GM23338 (cell line): Measurements from ENCODE around the gene RHOXF2. TPM values are rescaled to one million over a fixed set of nuclear protein-coding genes. Genes with fewer than 3 reads are reported as not detected.
"Not testable (repeated sequence)": the region's sequence is repeated elsewhere in the genome, so short reads cannot be mapped to it uniquely, and the experiment has no call there.

Source experiments
- ATAC-seq: fragments of 200-7000 bp; cut with Tn5 transposase; 3 replicates; pipeline ENCODE4 v1.9.1; 2020
- DNase-seq: peaks from one replicate; pipeline ENCODE4 v3.0.0-alpha.2; 2015; ENCODE audit warnings: low spot score
- H2AFZ ChIP-seq: fragments of 200-600 bp; sonication (generic); 2 replicates; pipeline ENCODE4 v1.8.0; 2016; ENCODE audit warnings: antibody characterized with exemption, mild to moderate bottlenecking, moderate library complexity
- H3F3A ChIP-seq: fragments of 200-600 bp; sonication (generic); replicated peaks from 2 replicates; pipeline ENCODE4 v1.8.0; 2017; ENCODE audit warnings: antibody characterized with exemption, mixed run types, low read depth
- H3K27ac ChIP-seq: fragments of 200-600 bp; sonication (generic); 2 replicates; pipeline ENCODE4 v1.6.1; 2016; ENCODE audit warnings: low read depth
- H3K27me3 ChIP-seq: fragments of 200-600 bp; sonication (generic); 2 replicates; pipeline ENCODE4 v1.8.0; 2016; ENCODE audit warnings: mild to moderate bottlenecking, mixed run types, moderate library complexity; ENCODE audit not compliant: insufficient read depth
- H3K36me3 ChIP-seq: fragments of 200-600 bp; sonication (generic); 2 replicates; pipeline ENCODE4 v1.8.0; 2016; ENCODE audit warnings: mild to moderate bottlenecking; ENCODE audit not compliant: insufficient read depth
- H3K4me1 ChIP-seq: fragments of 200-600 bp; sonication (generic); 2 replicates; pipeline ENCODE4 v1.8.0; 2016; ENCODE audit warnings: mild to moderate bottlenecking, moderate library complexity; ENCODE audit not compliant: insufficient read depth
- H3K4me2 ChIP-seq: fragments of 200-600 bp; sonication (generic); 2 replicates; pipeline ENCODE4 v1.7.1; 2017; ENCODE audit warnings: mixed run types
- H3K4me3 ChIP-seq: fragments of 200-600 bp; sonication (generic); 2 replicates; pipeline ENCODE4 v1.6.1; 2016; ENCODE audit warnings: mixed run types
- H3K79me2 ChIP-seq: fragments of 200-600 bp; sonication (generic); replicated peaks from 2 replicates; pipeline ENCODE4 v1.8.0; 2017; ENCODE audit warnings: mild to moderate bottlenecking; ENCODE audit not compliant: insufficient read depth
- H3K9me2 ChIP-seq: fragments of 200-600 bp; sonication (generic); 2 replicates; pipeline ENCODE4 v1.8.0; 2017; ENCODE audit not compliant: insufficient read depth
- H4K20me1 ChIP-seq: fragments of 200-600 bp; sonication (generic); replicated peaks from 2 replicates; pipeline ENCODE4 v1.8.0; 2017; ENCODE audit warnings: mild to moderate bottlenecking; ENCODE audit not compliant: insufficient read depth
- H3K27ac Mint-ChIP-seq: 2 replicates; pipeline ENCODE4 v1.8.0; 2020; ENCODE audit warnings: inconsistent platforms, mild to moderate bottlenecking, moderate library complexity, mixed read lengths
- H3K27me3 Mint-ChIP-seq: 3 replicates; pipeline ENCODE4 v1.8.0; 2022; ENCODE audit warnings: low read depth, mild to moderate bottlenecking, moderate library complexity, mixed read lengths, inconsistent platforms; ENCODE audit not compliant: insufficient read depth, poor library complexity
- H3K36me3 Mint-ChIP-seq: 3 replicates; pipeline ENCODE4 v1.8.0; 2021; ENCODE audit warnings: low read depth, mild to moderate bottlenecking, inconsistent platforms, moderate library complexity, mixed read lengths
- H3K4me1 Mint-ChIP-seq: 3 replicates; pipeline ENCODE4 v1.8.0; 2020; ENCODE audit warnings: mild to moderate bottlenecking, inconsistent platforms, mixed read lengths
- H3K4me3 Mint-ChIP-seq: 3 replicates; pipeline ENCODE4 v1.8.0; 2021; ENCODE audit warnings: moderate library complexity, mild to moderate bottlenecking, inconsistent platforms, mixed read lengths
- H3K9me3 Mint-ChIP-seq: 3 replicates; pipeline ENCODE4 v1.8.0; 2020; ENCODE audit warnings: moderate library complexity, mild to moderate bottlenecking, inconsistent platforms, mixed read lengths
- CTCF ChIP-seq, 2 experiments: fragments of 200-600 bp in 1 of 2; sonication (generic) in 1 of 2; conservative IDR thresholded peaks; 2 replicates each; pipeline versions ENCODE4 v1.5.1 to v1.6.1; 2016 to 2017; ENCODE audit warnings: antibody characterized with exemption in 2 of 2, low read depth in 2 of 2, mild to moderate bottlenecking in 2 of 2, moderate library complexity in 1 of 2
- EZH2phosphoT487 ChIP-seq: fragments of 200-600 bp; sonication (generic); IDR thresholded peaks from one replicate; pipeline ENCODE4 v1.8.1; 2018; ENCODE audit warnings: antibody characterized with exemption; ENCODE audit not compliant: unreplicated experiment
- NANOG ChIP-seq: IDR thresholded peaks from 2 replicates; pipeline ENCODE4 v1.6.1; 2016; ENCODE audit warnings: antibody characterized with exemption, borderline replicate concordance
- STAT1 ChIP-seq: IDR thresholded peaks from one replicate; pipeline ENCODE4 v1.6.1; 2016; ENCODE audit warnings: antibody characterized with exemption; ENCODE audit not compliant: unreplicated experiment
- ZNF114 ChIP-seq: fragments of 250-450 bp; sonication (Bioruptor Pico); IDR thresholded peaks from 2 replicates; pipeline ENCODE4 v1.5.0; 2020; ENCODE audit warnings: mild to moderate bottlenecking, moderate library complexity
- long read RNA-seq: library from polyadenylated mRNA; unstranded; transcript quantifications from one replicate; pipeline ENCODE4 v2.0.0, GENCODE V29; 2020; ENCODE audit not compliant: unreplicated experiment
- polyA plus RNA-seq: library from polyadenylated mRNA; unstranded; fragments of >200 nt; fragmentation: Nextera tagmentation; extraction: Ambion mirVana; gene quantifications from 2 replicates; pipeline ENCODE4 v1.2.1, GENCODE V29; 2016
- total RNA-seq: library from RNA; depleted of rRNA; stranded (reverse); fragments of >200 nt; shearing (Covaris generic); gene quantifications from 2 replicates; pipeline ENCODE4 v1.2.3, GENCODE V29; 2014; rRNA removed

Gene RHOXF2
- total RNA-seq (not detected in 2 replicates), polyA plus RNA-seq (0.27 and 0.66 TPM in 2 replicates)
- long read RNA-seq = 0 reads

- ATAC-seq, H3K27ac ChIP-seq, H3K9me3 Mint-ChIP-seq, H3K4me3 ChIP-seq, H3K4me1 ChIP-seq, H3K9me2 ChIP-seq, H3K36me3 Mint-ChIP-seq, H3K27me3 Mint-ChIP-seq, H3K36me3 ChIP-seq, H3K4me2 ChIP-seq, DNase-seq, H3K79me2 ChIP-seq, H3K27ac Mint-ChIP-seq, H3F3A ChIP-seq, H2AFZ ChIP-seq, H4K20me1 ChIP-seq, H3K4me3 Mint-ChIP-seq, H3K4me1 Mint-ChIP-seq, H3K27me3 ChIP-seq: not testable (repeated sequence)
Measured at GRCh38 chrX:120158313-120158712, at the start of gene RHOXF2. RHOXF2 (plus strand) TSS chrX:120158613; CDS start chrX:120158751, 138 bp downstream.

GRCh38 chrX:120109378-120109777 lies 49.0 kb upstream of the RHOXF2 start:
- H3K27ac ChIP-seq = no peak overlapping the region
- no peak overlapping the region for H2AFZ ChIP-seq
- H3K27ac Mint-ChIP-seq = no peak overlapping the region
- H3K27me3 Mint-ChIP-seq = peaks cover 3% of the 10 kb centered on the region
- H3F3A ChIP-seq = no peaks in the 10 kb centered on the region
- no peaks in the 10 kb centered on the region for H3K9me2 ChIP-seq
- H3K27me3 ChIP-seq = no peaks in the 10 kb centered on the region
- H3K4me3 Mint-ChIP-seq = no peak overlapping the region
- H3K4me1 ChIP-seq = no peaks in the 10 kb centered on the region
- H3K4me1 Mint-ChIP-seq = no peaks in the 10 kb centered on the region
- H3K4me3 ChIP-seq = no peak overlapping the region
- TF ChIP-seq ZNF114 (no peak), STAT1 (no peak), CTCF (conservative IDR thresholded peaks at IDR 0.05; ENCODE audit: low read depth in 2 of 2) (no peak), NANOG (no peak)
- H4K20me1 ChIP-seq = no peaks in the 10 kb centered on the region
- H3K36me3 ChIP-seq = no peaks in the 10 kb centered on the region
- peaks cover 4% of the 10 kb centered on the region; the same call in 1 of the 3 replicates for H3K9me3 Mint-ChIP-seq
- H3K36me3 Mint-ChIP-seq = no peaks in the 10 kb centered on the region
- ATAC-seq (no peak), DNase-seq (no peak)
- no peaks in the 10 kb centered on the region for H3K79me2 ChIP-seq
- no peak overlapping the region for H3K4me2 ChIP-seq

GRCh38 chrX:120111611-120112010 lies 46.8 kb upstream of the RHOXF2 start:
- H3K79me2 ChIP-seq = no peaks in the 10 kb centered on the region
- no peaks in the 10 kb centered on the region for H3K27me3 ChIP-seq
- no peak for DNase-seq
- H3K4me1 ChIP-seq = no peaks in the 10 kb centered on the region
- H3K27ac ChIP-seq = no peak overlapping the region
- no peak overlapping the region for H3K4me2 ChIP-seq
- H3K4me1 Mint-ChIP-seq = no peaks in the 10 kb centered on the region
- H3K36me3 Mint-ChIP-seq = no peaks in the 10 kb centered on the region
- H4K20me1 ChIP-seq = no peaks in the 10 kb centered on the region
- H2AFZ ChIP-seq = no peak overlapping the region
- no peak for TF ChIP-seq EZH2phosphoT487
- H3K4me3 Mint-ChIP-seq = no peak overlapping the region
- H3K4me3 ChIP-seq = no peak overlapping the region
- H3K36me3 ChIP-seq = no peaks in the 10 kb centered on the region
- H3F3A ChIP-seq = no peaks in the 10 kb centered on the region
- H3K9me2 ChIP-seq = no peaks in the 10 kb centered on the region
- ATAC-seq = no peak
- H3K9me3 Mint-ChIP-seq = no peaks in the 10 kb centered on the region
- H3K27ac Mint-ChIP-seq = no peak overlapping the region
- H3K27me3 Mint-ChIP-seq = peaks cover 1% of the 10 kb centered on the region
